PC-9 (cell line): ENCODE results near the gene DGKG. TPM values are rescaled to one million over a fixed set of nuclear protein-coding genes. Genes with fewer than 3 reads are reported as not detected.

ENCODE experiments used
- BruUV-seq: library from RNA; stranded (reverse); fragments of 400-500 nt; replicated peaks from 2 replicates; lab custom pipeline; 2021; lab: Mats Ljungman, UMichigan
- CTCF ChIA-PET: fragments of 300-600 bp; sonication (Branson Sonifier 250); formaldehyde crosslinking; loops from one replicate; lab custom pipeline; 2022; ENCODE audit warnings: antibody characterized with exemption; lab: Charles Lee
- POLR2A ChIA-PET: fragments of 300-600 bp; sonication (Branson Sonifier 250); formaldehyde crosslinking; loops from one replicate; lab custom pipeline; 2022; ENCODE audit warnings: antibody characterized with exemption; ENCODE audit not compliant: unreplicated experiment; lab: Charles Lee
- DNase-seq, 2 experiments: peaks; one replicate each; pipeline versions ENCODE4 v3.0.0 to v3.0.0-alpha.2; 2015 to 2022; ENCODE audit warnings: mixed read lengths in 1 of 2
- H2AFZ ChIP-seq: fragments of 200-600 bp; sonication (generic); 2 replicates; pipeline ENCODE4 v1.8.1; 2017; ENCODE audit warnings: antibody characterized with exemption
- H3F3A ChIP-seq: fragments of 200-600 bp; sonication (generic); 2 replicates; pipeline ENCODE4 v1.8.1; 2017; ENCODE audit warnings: antibody characterized with exemption, mild to moderate bottlenecking, low read depth; ENCODE audit not compliant: insufficient read depth
- H3K27ac ChIP-seq: fragments of 200-600 bp; sonication (generic); 2 replicates; pipeline ENCODE4 v1.6.1; 2016; ENCODE audit warnings: mixed run types
- H3K27me3 ChIP-seq: fragments of 200-600 bp; sonication (generic); 2 replicates; pipeline ENCODE4 v1.6.1; 2016; ENCODE audit warnings: low read depth, mixed run types; ENCODE audit not compliant: insufficient read depth
- H3K36me3 ChIP-seq: fragments of 200-600 bp; sonication (generic); 2 replicates; pipeline ENCODE4 v1.6.1; 2016; ENCODE audit warnings: low read depth, mixed run types
- H3K4me1 ChIP-seq: fragments of 200-600 bp; sonication (generic); replicated peaks from 2 replicates; pipeline ENCODE4 v1.6.1; 2016; ENCODE audit warnings: mixed run types; ENCODE audit not compliant: insufficient read depth
- H3K4me2 ChIP-seq: fragments of 200-600 bp; sonication (generic); 2 replicates; pipeline ENCODE4 v1.6.1; 2017; ENCODE audit warnings: mixed run types
- H3K4me3 ChIP-seq: fragments of 200-600 bp; sonication (generic); 2 replicates; pipeline ENCODE4 v1.6.1; 2016; ENCODE audit warnings: mixed run types
- H3K79me2 ChIP-seq: fragments of 200-600 bp; sonication (generic); 2 replicates; pipeline ENCODE4 v1.6.1; 2017; ENCODE audit warnings: low read depth, mixed run types
- H3K9me2 ChIP-seq: fragments of 200-600 bp; sonication (generic); 2 replicates; pipeline ENCODE4 v1.8.1; 2017; ENCODE audit warnings: mild to moderate bottlenecking; ENCODE audit not compliant: insufficient read depth
- H3K9me3 ChIP-seq: fragments of 200-600 bp; sonication (generic); 2 replicates; pipeline ENCODE4 v1.8.1; 2016; ENCODE audit warnings: low read depth; ENCODE audit not compliant: insufficient read depth
- H4K20me1 ChIP-seq: fragments of 200-600 bp; sonication (generic); 2 replicates; pipeline ENCODE4 v1.8.1; 2017; ENCODE audit not compliant: insufficient read depth
- EZH2 ChIP-seq: fragments of 200-600 bp; sonication (generic); IDR thresholded peaks from 2 replicates; pipeline ENCODE4 v1.8.0; 2017; ENCODE audit warnings: antibody characterized with exemption, low read depth
- intact Hi-C: fragments of 100-400 bp; cut with micrococcal nuclease; formaldehyde crosslinking; loops from one replicate; pipeline ENCODE4 v1.10.0; 2022; ENCODE audit not compliant: unreplicated experiment
- total RNA-seq: library from RNA; stranded (reverse); gene quantifications from 2 replicates; pipeline ENCODE4 v1.2.3, GENCODE V29; 2021
- TF ChIP-seq, protein P1 (sequence below): fragments of 200-600 bp; sonication (generic); conservative IDR thresholded peaks from 2 replicates; pipeline ENCODE4 v1.6.1; 2017; ENCODE audit warnings: mixed run types, antibody characterized with exemption, mild to moderate bottlenecking, moderate library complexity

The DGKG gene
- total RNA-seq, 1 experiment from 2014 or later = 20.0 TPM

DNA sequence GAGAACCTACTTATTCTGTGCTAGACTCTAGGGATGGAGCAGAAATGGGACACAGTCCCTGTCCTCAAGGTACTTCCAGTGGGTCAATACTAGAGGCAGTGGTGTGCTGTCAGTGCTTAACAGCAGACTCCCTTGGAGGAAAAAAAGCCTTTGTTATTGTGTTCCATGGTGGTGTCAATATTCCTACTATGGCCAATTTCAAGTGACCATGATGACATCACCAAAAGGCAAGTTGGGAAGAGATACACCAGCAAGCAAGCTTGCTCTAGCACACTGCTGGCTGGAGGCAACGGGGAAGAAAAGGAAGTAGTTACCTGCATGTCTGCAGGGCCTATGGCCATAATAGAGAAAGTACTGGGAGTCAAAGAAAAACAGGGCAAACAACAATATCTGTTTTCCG is 163.6 kb downstream of the DGKG start:
- Histone ChIP-seq H3K4me1 (no peaks in the 10 kb centered on the region), H3K27ac (no peak overlapping the region), H3K4me3 (no peak overlapping the region), H4K20me1 (no peaks in the 10 kb centered on the region), H3K9me3 (no peaks in the 10 kb centered on the region), H3K4me2 (no peak overlapping the region), H3K27me3 (no peaks in the 10 kb centered on the region), H2AFZ (no peak overlapping the region), H3K36me3 (no peaks in the 10 kb centered on the region), H3K79me2 (no peaks in the 10 kb centered on the region), H3K9me2 (peaks cover 3% of the 10 kb centered on the region; the same call in 1 of the 2 replicates), H3F3A (no peaks in the 10 kb centered on the region)
- no TSS peak for BruUV-seq
- ChIA-PET CTCF (no interaction called here), POLR2A (no interaction called here)
- TF ChIP-seq, protein P1, sequence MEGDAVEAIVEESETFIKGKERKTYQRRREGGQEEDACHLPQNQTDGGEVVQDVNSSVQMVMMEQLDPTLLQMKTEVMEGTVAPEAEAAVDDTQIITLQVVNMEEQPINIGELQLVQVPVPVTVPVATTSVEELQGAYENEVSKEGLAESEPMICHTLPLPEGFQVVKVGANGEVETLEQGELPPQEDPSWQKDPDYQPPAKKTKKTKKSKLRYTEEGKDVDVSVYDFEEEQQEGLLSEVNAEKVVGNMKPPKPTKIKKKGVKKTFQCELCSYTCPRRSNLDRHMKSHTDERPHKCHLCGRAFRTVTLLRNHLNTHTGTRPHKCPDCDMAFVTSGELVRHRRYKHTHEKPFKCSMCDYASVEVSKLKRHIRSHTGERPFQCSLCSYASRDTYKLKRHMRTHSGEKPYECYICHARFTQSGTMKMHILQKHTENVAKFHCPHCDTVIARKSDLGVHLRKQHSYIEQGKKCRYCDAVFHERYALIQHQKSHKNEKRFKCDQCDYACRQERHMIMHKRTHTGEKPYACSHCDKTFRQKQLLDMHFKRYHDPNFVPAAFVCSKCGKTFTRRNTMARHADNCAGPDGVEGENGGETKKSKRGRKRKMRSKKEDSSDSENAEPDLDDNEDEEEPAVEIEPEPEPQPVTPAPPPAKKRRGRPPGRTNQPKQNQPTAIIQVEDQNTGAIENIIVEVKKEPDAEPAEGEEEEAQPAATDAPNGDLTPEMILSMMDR = no peak
- intact Hi-C loops = no loop called here
- DNase-seq = no peak

DNA sequence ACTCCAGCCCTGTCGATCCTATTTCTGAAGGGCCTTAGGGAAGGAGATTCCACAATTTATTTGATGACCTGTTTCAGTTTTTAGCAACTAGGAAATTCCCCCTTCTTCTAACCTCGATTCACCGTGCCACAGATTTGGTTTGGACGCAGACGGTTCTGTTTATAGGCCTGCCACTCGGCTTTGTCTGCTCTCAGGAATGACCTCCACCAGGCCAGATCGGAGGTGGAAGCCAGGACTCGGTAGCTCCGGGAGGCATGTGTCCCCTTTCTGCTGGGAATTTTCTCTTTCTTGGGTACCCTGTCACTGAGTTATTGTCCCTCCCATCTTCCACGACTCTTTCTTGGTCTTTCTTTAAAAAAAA is 167.6 kb downstream of the DGKG start:
- peaks cover 3% of the 10 kb centered on the region; the same call in 1 of the 2 replicates for H3K9me2 ChIP-seq
- no peak for DNase-seq
- H3K9me3 ChIP-seq = no peaks in the 10 kb centered on the region
- H3K4me3 ChIP-seq = no peak overlapping the region
- ChIA-PET POLR2A (no interaction called here), CTCF (no interaction called here)
- no peaks in the 10 kb centered on the region for H3F3A ChIP-seq
- H3K36me3 ChIP-seq = no peaks in the 10 kb centered on the region
- H3K27ac ChIP-seq = no peak overlapping the region
- TF ChIP-seq EZH2 = no peak
- TF ChIP-seq, protein P1 = no peak
- no peaks in the 10 kb centered on the region for H3K79me2 ChIP-seq
- no peaks in the 10 kb centered on the region for H3K27me3 ChIP-seq
- no peaks in the 10 kb centered on the region for H4K20me1 ChIP-seq
- no peak overlapping the region for H3K4me2 ChIP-seq
- H2AFZ ChIP-seq = no peak overlapping the region
- intact Hi-C loops = no loop called here
- BruUV-seq = no TSS peak
- no peaks in the 10 kb centered on the region for H3K4me1 ChIP-seq

DNA sequence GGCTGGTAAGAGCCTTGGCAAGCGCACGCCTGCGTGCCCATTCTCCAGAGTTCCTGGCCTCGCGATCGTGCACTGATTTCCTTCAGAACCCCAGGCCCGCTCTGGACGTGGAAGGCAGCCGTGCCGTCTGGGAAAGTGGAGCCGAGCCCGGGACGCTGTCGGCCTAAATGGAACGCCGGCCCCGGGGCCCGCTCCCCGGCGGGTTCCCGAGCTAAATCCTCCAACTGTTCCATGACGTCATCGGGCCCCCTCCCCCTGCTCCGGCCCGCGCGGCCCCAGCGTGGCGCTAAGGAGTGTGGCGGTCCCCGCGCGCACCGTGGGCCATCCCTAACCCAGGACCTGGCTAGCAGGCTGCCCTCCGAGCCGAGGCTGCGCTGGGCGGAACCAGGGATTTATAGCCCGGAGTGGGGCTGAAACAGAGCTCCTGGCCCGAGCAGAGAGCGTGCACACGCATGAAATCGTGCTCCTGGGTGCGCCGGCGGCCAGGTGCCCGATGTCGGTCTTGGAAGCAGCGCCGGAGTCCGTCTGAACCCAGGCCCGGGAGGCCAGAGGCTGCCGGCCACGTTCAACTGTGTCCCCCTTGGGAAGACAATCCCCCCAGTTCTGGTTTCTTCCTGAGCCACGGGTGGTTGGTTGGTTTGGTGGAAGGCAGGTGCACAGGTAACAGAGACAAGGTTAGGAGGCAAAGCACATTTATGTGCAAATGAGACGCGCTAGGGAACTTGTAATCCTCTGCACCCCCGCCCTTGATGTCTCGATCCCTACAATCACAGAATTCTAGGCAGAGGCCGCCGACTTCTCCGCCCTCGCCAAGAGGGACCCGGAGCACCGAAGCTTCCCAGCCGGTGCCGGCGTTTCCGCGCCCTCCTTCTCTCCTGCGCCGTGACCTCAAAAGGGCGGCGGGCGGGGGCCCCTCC is 168.2 kb downstream of the DGKG start:
- no peak for DNase-seq
- Histone ChIP-seq H3K79me2 (no peaks in the 10 kb centered on the region), H3K27ac (no peak overlapping the region), H3K4me1 (no peaks in the 10 kb centered on the region), H3K4me2 (no peak overlapping the region), H4K20me1 (no peaks in the 10 kb centered on the region), H3K27me3 (no peaks in the 10 kb centered on the region), H3K9me2 (peaks cover 3% of the 10 kb centered on the region; the same call in 1 of the 2 replicates), H3K9me3 (no peaks in the 10 kb centered on the region), H3F3A (no peaks in the 10 kb centered on the region), H2AFZ (no peak overlapping the region), H3K36me3 (no peaks in the 10 kb centered on the region), H3K4me3 (no peak overlapping the region)
- intact Hi-C loops = no loop called here
- TF ChIP-seq, protein P1 = no peak
- ChIA-PET CTCF (no interaction called here), POLR2A (no interaction called here)
- no TSS peak for BruUV-seq
